COLO668 (cell line): ENCODE results near the gene ANKS1A.

ENCODE experiments used
- DNase-seq: peaks from one replicate; lab custom pipeline; 2025; ENCODE audit not compliant: unreplicated experiment; lab: John Stamatoyannopoulos, UW

The ANKS1A gene

GRCh38 chr6:35080821-35081425, 191.9 kb downstream of the ANKS1A start:
- DNase-seq = no peak

- DNase-seq = no peak
Observed at GRCh38 chr6:35081426-35081851, 192.4 kb downstream of the ANKS1A start.

- DNase-seq = no peak
Observed at GRCh38 chr6:35082046-35082732, 193.1 kb downstream of the ANKS1A start.

GRCh38 chr6:35082733-35083403, 193.8 kb downstream of the ANKS1A start:
- DNase-seq = no peak

GRCh38 chr6:35083507-35083906, 194.5 kb downstream of the ANKS1A start:
- DNase-seq = peak; percentile 8

- no peak for DNase-seq
Observed at GRCh38 chr6:35084041-35084491, 195.0 kb downstream of the ANKS1A start.

- no peak for DNase-seq
Observed at GRCh38 chr6:35084511-35085203, 195.6 kb downstream of the ANKS1A start.

GRCh38 chr6:35085359-35086281, 196.6 kb downstream of the ANKS1A start:
- DNase-seq = no peak

GRCh38 chr6:35086282-35086632, 197.2 kb downstream of the ANKS1A start:
- no peak for DNase-seq

GRCh38 chr6:35086636-35087360, 197.7 kb downstream of the ANKS1A start:
- DNase-seq = no peak

- DNase-seq = no peak
Observed at GRCh38 chr6:35087361-35088280, 198.6 kb downstream of the ANKS1A start.

GRCh38 chr6:35088281-35089215, 199.5 kb downstream of the ANKS1A start:
- no peak for DNase-seq

GRCh38 chr6:35089216-35089934, 200.3 kb downstream of the ANKS1A start:
- no peak for DNase-seq

- no peak for DNase-seq
Observed at GRCh38 chr6:35089935-35090505, 201.0 kb downstream of the ANKS1A start.

- DNase-seq = no peak
Observed at GRCh38 chr6:35090734-35091133, 201.7 kb downstream of the ANKS1A start.

- DNase-seq = no peak
Observed at GRCh38 chr6:35091346-35092083, 202.5 kb downstream of the ANKS1A start.
